Measurements from ENCODE around the gene LSMEM2.
A peak's percentile ranks its signal among the peaks of the same experiment; 100 is the strongest.
"Not testable (repeated sequence)": the region's sequence is repeated elsewhere in the genome, so short reads cannot be mapped to it uniquely, and the experiment has no call there.

The LSMEM2 gene

GRCh38 chr3:50246517-50246954 lies 32.4 kb upstream of the LSMEM2 start:
- DNase-seq = no peak

- peak; percentile 44 for DNase-seq
Measured at GRCh38 chr3:50248387-50248786, 30.5 kb upstream of the LSMEM2 start.

- DNase-seq = no peak
Measured at GRCh38 chr3:50249457-50249856, 29.4 kb upstream of the LSMEM2 start.

GRCh38 chr3:50250514-50250913 lies 28.4 kb upstream of the LSMEM2 start:
- DNase-seq = no peak

- no peak for DNase-seq
Measured at GRCh38 chr3:50251220-50251619, 27.7 kb upstream of the LSMEM2 start.

GRCh38 chr3:50254577-50255250 lies 24.2 kb upstream of the LSMEM2 start:
- DNase-seq = no peak

GRCh38 chr3:50255251-50255615 lies 23.7 kb upstream of the LSMEM2 start:
- DNase-seq = peak; percentile 36

- no peak for DNase-seq
Measured at GRCh38 chr3:50256978-50257890, 21.7 kb upstream of the LSMEM2 start.

GRCh38 chr3:50258029-50258680 lies 20.7 kb upstream of the LSMEM2 start:
- no peak for DNase-seq

GRCh38 chr3:50258979-50259378 lies 19.9 kb upstream of the LSMEM2 start:
- DNase-seq = no peak

- no peak for DNase-seq
Measured at GRCh38 chr3:50259432-50260026, 19.4 kb upstream of the LSMEM2 start.

GRCh38 chr3:50260027-50260941 lies 18.6 kb upstream of the LSMEM2 start:
- DNase-seq = peak; percentile 55

- DNase-seq = no peak
Measured at GRCh38 chr3:50260942-50261441, 17.9 kb upstream of the LSMEM2 start.

- DNase-seq = no peak
Measured at GRCh38 chr3:50261505-50261904, 17.4 kb upstream of the LSMEM2 start.

- DNase-seq = not testable (repeated sequence)
Measured at GRCh38 chr3:50262200-50262599, 16.7 kb upstream of the LSMEM2 start.

- no peak for DNase-seq
Measured at GRCh38 chr3:50262778-50263177, 16.1 kb upstream of the LSMEM2 start.

GRCh38 chr3:50263478-50264382 lies 15.2 kb upstream of the LSMEM2 start:
- no peak for DNase-seq

GRCh38 chr3:50264383-50264963 lies 14.4 kb upstream of the LSMEM2 start:
- DNase-seq = no peak

GRCh38 chr3:50264964-50265485 lies 13.9 kb upstream of the LSMEM2 start:
- no peak for DNase-seq

GRCh38 chr3:50265571-50265970 lies 13.3 kb upstream of the LSMEM2 start:
- DNase-seq = no peak
